ENCODE data around the gene BABAM2. TPM values are rescaled to one million over a fixed set of nuclear protein-coding genes. Genes with fewer than 3 reads are reported as not detected.

The BABAM2 gene
- total RNA-seq, 1 experiment from 2014 or later = 57.6 TPM

DNA sequence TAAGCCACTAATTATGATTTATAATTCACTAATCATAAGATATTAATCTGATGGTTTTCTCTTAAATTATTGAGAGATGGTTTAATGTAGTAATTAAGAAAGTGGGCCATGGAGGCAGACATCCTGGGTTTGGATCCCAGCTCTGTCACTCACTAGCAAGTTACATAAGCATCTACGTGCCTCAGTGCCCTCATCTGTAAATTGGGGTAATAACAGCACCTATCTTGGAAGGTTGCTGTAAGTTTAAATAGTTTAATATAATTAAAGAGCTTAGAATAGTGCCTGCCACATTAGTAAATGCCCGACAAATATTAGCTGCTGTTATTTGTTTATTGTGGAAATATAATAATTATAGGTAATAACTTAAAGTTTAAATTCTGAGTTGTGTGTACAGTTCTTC lies 30.9 kb downstream of the BABAM2 start:
- H3K9me3 Mint-ChIP-seq (ENCODE audit: unreplicated experiment) = no peaks in the 10 kb centered on the region
- no peak overlapping the region for H3K4me3 Mint-ChIP-seq (ENCODE audit: unreplicated experiment)
- no peak for DNase-seq (ENCODE audit: unreplicated experiment)
- H3K27me3 Mint-ChIP-seq (ENCODE audit: insufficient read depth, unreplicated experiment) = no peaks in the 10 kb centered on the region
- no TSS peak for BruUV-seq (replicated peaks)
- no peaks in the 10 kb centered on the region for H3K36me3 Mint-ChIP-seq (ENCODE audit: insufficient read depth, unreplicated experiment)
- CTCF ChIA-PET = no interaction called here
- no peak overlapping the region for H3K27ac Mint-ChIP-seq (ENCODE audit: low read depth, unreplicated experiment)
- TF ChIP-seq, protein P1, sequence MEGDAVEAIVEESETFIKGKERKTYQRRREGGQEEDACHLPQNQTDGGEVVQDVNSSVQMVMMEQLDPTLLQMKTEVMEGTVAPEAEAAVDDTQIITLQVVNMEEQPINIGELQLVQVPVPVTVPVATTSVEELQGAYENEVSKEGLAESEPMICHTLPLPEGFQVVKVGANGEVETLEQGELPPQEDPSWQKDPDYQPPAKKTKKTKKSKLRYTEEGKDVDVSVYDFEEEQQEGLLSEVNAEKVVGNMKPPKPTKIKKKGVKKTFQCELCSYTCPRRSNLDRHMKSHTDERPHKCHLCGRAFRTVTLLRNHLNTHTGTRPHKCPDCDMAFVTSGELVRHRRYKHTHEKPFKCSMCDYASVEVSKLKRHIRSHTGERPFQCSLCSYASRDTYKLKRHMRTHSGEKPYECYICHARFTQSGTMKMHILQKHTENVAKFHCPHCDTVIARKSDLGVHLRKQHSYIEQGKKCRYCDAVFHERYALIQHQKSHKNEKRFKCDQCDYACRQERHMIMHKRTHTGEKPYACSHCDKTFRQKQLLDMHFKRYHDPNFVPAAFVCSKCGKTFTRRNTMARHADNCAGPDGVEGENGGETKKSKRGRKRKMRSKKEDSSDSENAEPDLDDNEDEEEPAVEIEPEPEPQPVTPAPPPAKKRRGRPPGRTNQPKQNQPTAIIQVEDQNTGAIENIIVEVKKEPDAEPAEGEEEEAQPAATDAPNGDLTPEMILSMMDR (IDR thresholded peaks at IDR 0.05; ENCODE audit: unreplicated experiment) = no peak
- POLR2A ChIA-PET = interaction anchor here (0.6 kb wide), 1 partner anchor 500 kb away, joined by 3 read pairs; no protein-coding TSS in a partner anchor
- intact Hi-C loops (cut with micrococcal nuclease) = no loop called here
- peaks cover 6% of the 10 kb centered on the region for H3K4me1 Mint-ChIP-seq (ENCODE audit: insufficient read depth, unreplicated experiment)

DNA sequence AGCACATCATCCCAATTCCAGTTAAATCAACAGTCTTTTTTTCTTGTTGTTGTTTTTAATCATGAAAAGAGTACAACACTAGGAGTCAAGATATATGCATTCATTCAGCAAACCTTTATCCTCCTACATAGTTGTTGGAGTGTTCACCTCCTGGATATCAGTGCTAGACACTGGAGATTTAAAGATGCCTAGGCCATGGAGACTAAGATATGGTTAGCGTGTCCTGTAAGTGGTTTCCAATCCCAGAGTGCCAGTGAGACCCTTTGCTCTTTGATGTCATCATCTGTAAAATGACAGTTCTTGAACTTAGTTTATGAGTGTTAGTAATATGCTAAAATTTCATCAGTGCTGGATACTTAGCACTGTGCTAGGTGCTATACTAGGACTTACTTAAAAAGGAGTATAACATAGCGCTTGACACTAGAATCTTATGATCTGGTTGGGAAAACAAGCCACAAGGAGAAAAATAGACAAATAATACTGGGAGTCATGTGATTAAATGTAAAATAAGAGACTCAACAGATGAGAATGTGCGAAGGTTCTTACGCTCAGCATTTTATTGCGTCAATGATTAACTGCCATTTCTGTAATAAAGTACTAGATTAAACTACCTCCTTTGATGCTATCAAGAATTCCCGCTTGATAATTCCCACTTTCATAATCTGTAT lies 31.5 kb downstream of the BABAM2 start:
- ChIA-PET POLR2A (interaction anchor here (0.6 kb wide), 1 partner anchor 499 kb away, joined by 3 read pairs; no protein-coding TSS in a partner anchor), CTCF (no interaction called here)
- Mint-ChIP-seq H3K36me3 (ENCODE audit: insufficient read depth, unreplicated experiment) (no peaks in the 10 kb centered on the region), H3K27me3 (ENCODE audit: insufficient read depth, unreplicated experiment) (no peaks in the 10 kb centered on the region), H3K4me3 (ENCODE audit: unreplicated experiment) (no peak overlapping the region), H3K27ac (ENCODE audit: low read depth, unreplicated experiment) (no peak overlapping the region), H3K4me1 (ENCODE audit: insufficient read depth, unreplicated experiment) (peaks cover 6% of the 10 kb centered on the region), H3K9me3 (ENCODE audit: unreplicated experiment) (no peaks in the 10 kb centered on the region)
- DNase-seq (ENCODE audit: unreplicated experiment) = no peak
- TF ChIP-seq, protein P1 (IDR thresholded peaks at IDR 0.05; ENCODE audit: unreplicated experiment) = no peak
- BruUV-seq (replicated peaks) = no TSS peak
- intact Hi-C loops (cut with micrococcal nuclease) = no loop called here

DNA sequence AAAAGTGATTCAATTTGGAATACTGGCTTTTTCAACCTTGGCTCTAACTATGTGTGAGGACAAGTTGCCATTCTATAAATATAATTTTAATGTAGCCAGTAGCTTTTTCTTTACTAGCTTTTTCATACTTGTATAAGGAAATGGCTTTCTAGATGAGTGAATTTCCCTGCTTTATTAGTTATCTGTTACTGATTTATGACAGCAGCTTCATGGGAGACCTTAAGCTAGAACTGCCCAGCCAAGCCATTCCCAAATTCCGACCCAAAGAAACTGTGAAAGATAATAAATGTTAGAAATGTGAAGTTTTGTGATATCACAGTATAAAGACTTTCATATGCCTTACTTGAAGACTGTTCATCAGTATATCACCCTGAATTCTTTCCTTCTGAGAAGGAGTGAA lies 32.3 kb downstream of the BABAM2 start:
- no peak for DNase-seq (ENCODE audit: unreplicated experiment)
- Mint-ChIP-seq H3K27me3 (ENCODE audit: insufficient read depth, unreplicated experiment) (no peaks in the 10 kb centered on the region), H3K36me3 (ENCODE audit: insufficient read depth, unreplicated experiment) (no peaks in the 10 kb centered on the region), H3K9me3 (ENCODE audit: unreplicated experiment) (no peaks in the 10 kb centered on the region), H3K4me1 (ENCODE audit: insufficient read depth, unreplicated experiment) (peaks cover 6% of the 10 kb centered on the region), H3K27ac (ENCODE audit: low read depth, unreplicated experiment) (no peak overlapping the region), H3K4me3 (ENCODE audit: unreplicated experiment) (no peak overlapping the region)
- TF ChIP-seq, protein P1 (IDR thresholded peaks at IDR 0.05; ENCODE audit: unreplicated experiment) = no peak
- POLR2A ChIA-PET = no interaction called here
- BruUV-seq (replicated peaks) = no TSS peak
- intact Hi-C loops (cut with micrococcal nuclease) = no loop called here
- CTCF ChIA-PET = no interaction called here

DNA sequence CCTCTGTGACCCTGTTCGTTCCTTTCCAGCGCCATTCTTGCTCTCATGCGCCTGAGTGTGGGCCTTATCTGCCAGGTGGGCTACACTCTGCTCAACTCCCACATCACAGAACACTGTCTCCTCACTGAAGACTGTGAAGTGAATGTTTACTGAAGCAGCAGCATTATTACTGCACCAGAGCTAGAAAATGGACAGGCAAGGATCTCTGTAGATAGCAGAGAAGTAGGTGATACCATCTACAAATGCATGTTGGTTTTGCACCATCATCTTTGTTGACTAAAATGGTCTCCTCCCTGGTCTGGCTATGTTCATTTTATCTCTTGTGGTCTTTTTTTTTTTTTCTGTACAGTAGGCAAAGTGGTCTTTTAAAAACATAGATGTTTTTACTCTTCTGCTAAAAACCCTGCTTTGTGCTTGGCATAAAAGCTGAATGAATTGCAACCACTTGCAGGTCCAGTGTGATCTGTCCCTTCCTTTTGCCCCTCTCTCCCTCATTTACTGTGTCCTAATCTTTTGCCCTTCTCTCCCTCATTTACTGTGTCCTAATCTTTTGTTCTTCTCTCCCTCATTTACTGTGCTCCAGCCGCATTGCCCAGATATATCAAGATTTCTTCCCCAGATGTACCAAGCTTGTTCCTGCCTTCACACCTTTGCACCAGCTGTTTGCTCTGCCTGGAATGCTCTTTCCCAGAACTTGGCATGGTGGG lies 35.4 kb downstream of the BABAM2 start:
- BruUV-seq (replicated peaks) = no TSS peak
- ChIA-PET POLR2A (interaction anchor here (0.5 to 0.8 kb wide), 2 partner anchors 19 to 22 kb away, joined by 3 read pairs; no protein-coding TSS in a partner anchor), CTCF (interaction anchor here (0.7 kb wide), 2 partner anchors 248 to 608 kb away, joined by 3 to 4 read pairs; no protein-coding TSS in a partner anchor)
- intact Hi-C loops (cut with micrococcal nuclease) = no loop called here
- Mint-ChIP-seq H3K4me1 (ENCODE audit: insufficient read depth, unreplicated experiment) (no peaks in the 10 kb centered on the region), H3K27me3 (ENCODE audit: insufficient read depth, unreplicated experiment) (no peaks in the 10 kb centered on the region), H3K27ac (ENCODE audit: low read depth, unreplicated experiment) (no peak overlapping the region), H3K4me3 (ENCODE audit: unreplicated experiment) (no peak overlapping the region), H3K36me3 (ENCODE audit: insufficient read depth, unreplicated experiment) (no peaks in the 10 kb centered on the region), H3K9me3 (ENCODE audit: unreplicated experiment) (no peaks in the 10 kb centered on the region)
- DNase-seq (ENCODE audit: unreplicated experiment) = no peak
- TF ChIP-seq, protein P1 (IDR thresholded peaks at IDR 0.05; ENCODE audit: unreplicated experiment) = no peak

All from MCF 10A (cell line).